Testis (tissue), 2 donors: ENCODE results near the gene FGF12.

Experiments
- POLR2A ChIP-seq: fragments of 450-650 bp; IDR thresholded peaks from one replicate; pipeline ENCODE4 v1.6.1; 2017; ENCODE audit warnings: antibody characterized with exemption, mild to moderate bottlenecking, moderate library complexity
- TF ChIP-seq, protein P1 (sequence below), 3 experiments: fragments of 450-650 bp in 2 of 3; fragments of 200-600 bp in 1 of 3; sonication (generic) in 1 of 3; IDR thresholded peaks; one replicate each; pipeline ENCODE4 v1.5.1; 2016 to 2019; ENCODE audit warnings: antibody characterized with exemption in 3 of 3, mild to moderate bottlenecking in 2 of 3, moderate library complexity in 1 of 3

DNA sequence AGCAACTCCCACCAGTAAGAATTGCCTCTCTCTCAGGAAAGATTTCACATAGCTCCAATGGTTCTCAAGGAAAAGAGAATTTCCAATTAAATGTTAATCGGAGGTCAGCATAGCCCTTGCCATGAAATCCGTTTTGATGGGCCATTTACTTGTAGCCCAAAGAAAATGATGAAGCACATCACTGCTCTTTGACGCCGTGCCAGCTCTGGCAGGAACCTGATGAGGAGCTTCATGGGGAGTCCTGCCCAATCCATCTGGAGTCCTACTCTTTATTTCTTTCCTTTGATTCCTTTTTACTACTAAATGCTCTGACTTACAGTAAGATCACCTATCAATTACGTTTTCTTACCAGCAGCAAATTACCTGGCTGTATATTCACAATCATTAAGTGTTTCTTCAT is 84.7 kb downstream of the FGF12 start:
- TF ChIP-seq, protein P1, sequence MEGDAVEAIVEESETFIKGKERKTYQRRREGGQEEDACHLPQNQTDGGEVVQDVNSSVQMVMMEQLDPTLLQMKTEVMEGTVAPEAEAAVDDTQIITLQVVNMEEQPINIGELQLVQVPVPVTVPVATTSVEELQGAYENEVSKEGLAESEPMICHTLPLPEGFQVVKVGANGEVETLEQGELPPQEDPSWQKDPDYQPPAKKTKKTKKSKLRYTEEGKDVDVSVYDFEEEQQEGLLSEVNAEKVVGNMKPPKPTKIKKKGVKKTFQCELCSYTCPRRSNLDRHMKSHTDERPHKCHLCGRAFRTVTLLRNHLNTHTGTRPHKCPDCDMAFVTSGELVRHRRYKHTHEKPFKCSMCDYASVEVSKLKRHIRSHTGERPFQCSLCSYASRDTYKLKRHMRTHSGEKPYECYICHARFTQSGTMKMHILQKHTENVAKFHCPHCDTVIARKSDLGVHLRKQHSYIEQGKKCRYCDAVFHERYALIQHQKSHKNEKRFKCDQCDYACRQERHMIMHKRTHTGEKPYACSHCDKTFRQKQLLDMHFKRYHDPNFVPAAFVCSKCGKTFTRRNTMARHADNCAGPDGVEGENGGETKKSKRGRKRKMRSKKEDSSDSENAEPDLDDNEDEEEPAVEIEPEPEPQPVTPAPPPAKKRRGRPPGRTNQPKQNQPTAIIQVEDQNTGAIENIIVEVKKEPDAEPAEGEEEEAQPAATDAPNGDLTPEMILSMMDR (IDR thresholded peaks at IDR 0.05) = no peak
- TF ChIP-seq POLR2A = no peak
